CD4-positive, alpha-beta T cell treated with Interleukin-4 for 4 hours (primary cell): ENCODE results near the gene BMP8A.

Experiments
- DNase-seq: peaks from one replicate; pipeline ENCODE4 v3.0.0-alpha.2; 2020

Gene BMP8A

DNA sequence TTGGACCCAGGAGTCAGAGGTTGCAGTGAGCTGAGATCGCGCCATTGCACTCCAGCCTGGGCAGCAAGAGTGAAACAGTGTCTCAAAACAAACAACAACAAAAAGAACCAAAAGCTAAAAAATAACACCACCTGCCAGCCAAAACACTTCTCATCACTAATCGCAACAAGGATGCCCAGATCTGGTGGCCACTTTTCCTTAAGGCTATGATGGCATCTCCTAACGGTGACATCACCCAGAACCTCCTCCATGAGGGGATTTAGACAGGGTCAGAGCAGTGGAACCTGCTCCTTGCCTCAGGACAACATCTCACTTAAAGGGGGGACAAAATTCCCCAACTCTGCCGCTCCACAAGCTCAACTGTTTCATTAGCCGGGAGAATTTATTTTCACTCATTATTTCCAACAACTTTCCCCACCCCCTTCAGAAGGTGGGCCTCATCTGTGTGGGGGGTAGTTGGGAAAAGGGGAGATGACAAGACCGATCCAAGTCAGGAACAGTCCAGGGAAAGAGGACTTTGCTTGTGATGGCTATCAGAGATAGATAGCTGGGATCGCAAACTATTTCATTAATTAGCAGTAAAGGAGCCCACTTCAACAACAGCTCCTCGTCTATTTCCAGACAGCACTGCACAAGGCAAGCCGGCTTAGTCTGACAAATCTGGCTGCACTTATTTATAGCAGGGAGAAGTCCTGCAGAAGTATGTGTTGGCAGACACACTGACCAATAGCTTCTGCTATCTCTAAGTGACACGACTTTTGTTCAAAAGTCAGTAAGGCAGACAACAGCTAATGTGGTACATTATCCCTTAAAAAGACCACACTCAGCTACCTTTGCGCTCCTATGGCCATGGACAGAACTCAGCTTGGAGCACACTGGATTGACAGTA lies 82.5 kb downstream of the BMP8A start:
- no peak for DNase-seq

DNA sequence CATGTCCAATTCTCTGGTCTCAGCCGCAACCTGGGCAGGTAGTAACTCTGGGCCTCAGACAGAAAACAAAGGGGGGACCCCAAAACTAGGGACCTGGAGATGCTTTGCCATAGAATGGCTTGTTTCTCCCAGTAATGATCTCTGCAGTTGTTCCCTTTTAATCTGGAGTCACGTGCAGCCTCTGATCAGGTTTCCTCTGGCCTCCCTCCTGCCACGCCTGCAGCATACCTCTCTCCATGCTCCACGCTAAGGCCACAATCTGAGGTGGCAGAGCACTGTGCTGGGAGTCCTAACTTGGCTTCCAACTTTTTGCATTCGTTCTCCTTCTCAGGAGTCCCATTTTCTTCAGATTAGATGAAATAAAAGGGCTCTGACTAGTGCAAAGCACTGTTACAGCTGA lies 83.2 kb downstream of the BMP8A start:
- no peak for DNase-seq
